ENCODE results near the gene FAM131A. TPM values are rescaled to one million over a fixed set of nuclear protein-coding genes. Genes with fewer than 3 reads are reported as not detected.

Gene FAM131A
- total RNA-seq, 4 donors from 2014 or later, result 7.4 to 20.2 (median 10.4) TPM

DNA sequence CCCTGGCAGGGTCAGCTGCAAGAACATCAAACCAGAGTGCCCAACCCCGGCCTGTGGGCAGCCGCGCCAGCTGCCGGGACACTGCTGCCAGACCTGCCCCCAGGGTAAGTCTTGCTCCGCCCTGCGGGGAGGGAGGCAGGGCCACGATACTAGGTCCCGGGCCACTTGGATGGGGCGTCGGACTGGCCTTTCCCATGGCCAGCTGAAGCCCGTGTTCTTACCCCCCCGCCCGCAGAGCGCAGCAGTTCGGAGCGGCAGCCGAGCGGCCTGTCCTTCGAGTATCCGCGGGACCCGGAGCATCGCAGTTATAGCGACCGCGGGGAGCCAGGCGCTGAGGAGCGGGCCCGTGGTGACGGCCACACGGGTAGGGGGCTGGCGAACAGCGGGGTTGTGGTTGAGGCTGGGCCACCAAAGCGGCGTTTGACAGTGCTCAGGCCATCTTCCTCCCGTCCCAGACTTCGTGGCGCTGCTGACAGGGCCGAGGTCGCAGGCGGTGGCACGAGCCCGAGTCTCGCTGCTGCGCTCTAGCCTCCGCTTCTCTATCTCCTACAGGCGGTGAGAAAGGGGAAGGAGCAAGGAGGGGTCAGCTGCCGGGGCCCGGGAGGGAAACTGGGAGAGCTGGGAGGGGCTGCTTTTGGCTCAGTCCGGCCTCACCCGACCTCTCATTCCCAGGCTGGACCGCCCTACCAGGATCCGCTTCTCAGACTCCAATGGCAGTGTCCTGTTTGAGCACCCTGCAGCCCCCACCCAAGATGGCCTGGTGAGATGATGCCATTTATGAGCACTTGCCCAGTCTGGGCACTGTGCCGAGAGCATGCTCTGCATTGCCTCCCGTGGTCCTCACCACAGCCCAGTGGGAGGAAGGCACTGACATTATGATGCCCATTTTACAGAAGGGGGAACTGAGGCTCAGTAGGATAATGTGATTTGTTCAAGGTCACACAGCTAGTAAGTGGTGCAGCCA is 44.1 kb downstream of the FAM131A start:
- H3K4me3 ChIP-seq, result peak overlapping the region; percentile 33 to 80 (median 46)
- H3K27ac ChIP-seq, result peak overlapping the region in 3 of 4 donors; percentile 9 to 44 (median 33)
- intact Hi-C loops (cut with DNase I), result no loop called here
- WGBS, 2 donors, result 43 to 100% methylated on average over 1 to 11 of the region's 55 CpGs
- H3K4me1 ChIP-seq, result peaks cover 11 to 34% (median 11%) of the 10 kb centered on the region in 3 donors
- no peak for DNase-seq
- no peaks in the 10 kb centered on the region for H3K9me3 ChIP-seq
- H3K36me3 ChIP-seq, result no peaks in the 10 kb centered on the region
- H3K27me3 ChIP-seq, result peaks cover 0 to 86% (median 4%) of the 10 kb centered on the region in 4 donors
- no peak for TF ChIP-seq POLR2A (IDR thresholded peaks at IDR 0.05)
- TF ChIP-seq, protein P1, sequence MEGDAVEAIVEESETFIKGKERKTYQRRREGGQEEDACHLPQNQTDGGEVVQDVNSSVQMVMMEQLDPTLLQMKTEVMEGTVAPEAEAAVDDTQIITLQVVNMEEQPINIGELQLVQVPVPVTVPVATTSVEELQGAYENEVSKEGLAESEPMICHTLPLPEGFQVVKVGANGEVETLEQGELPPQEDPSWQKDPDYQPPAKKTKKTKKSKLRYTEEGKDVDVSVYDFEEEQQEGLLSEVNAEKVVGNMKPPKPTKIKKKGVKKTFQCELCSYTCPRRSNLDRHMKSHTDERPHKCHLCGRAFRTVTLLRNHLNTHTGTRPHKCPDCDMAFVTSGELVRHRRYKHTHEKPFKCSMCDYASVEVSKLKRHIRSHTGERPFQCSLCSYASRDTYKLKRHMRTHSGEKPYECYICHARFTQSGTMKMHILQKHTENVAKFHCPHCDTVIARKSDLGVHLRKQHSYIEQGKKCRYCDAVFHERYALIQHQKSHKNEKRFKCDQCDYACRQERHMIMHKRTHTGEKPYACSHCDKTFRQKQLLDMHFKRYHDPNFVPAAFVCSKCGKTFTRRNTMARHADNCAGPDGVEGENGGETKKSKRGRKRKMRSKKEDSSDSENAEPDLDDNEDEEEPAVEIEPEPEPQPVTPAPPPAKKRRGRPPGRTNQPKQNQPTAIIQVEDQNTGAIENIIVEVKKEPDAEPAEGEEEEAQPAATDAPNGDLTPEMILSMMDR (IDR thresholded peaks at IDR 0.05), result no peak

GRCh38 chr3:184382326-184383032 is 45.1 kb downstream of the FAM131A start:
- DNase-seq, result no peak
- TF ChIP-seq, protein P1 (IDR thresholded peaks at IDR 0.05), result no peak
- TF ChIP-seq POLR2A (IDR thresholded peaks at IDR 0.05), result no peak
- no peak overlapping the region for H3K4me3 ChIP-seq
- no peaks in the 10 kb centered on the region for H3K9me3 ChIP-seq
- H3K4me1 ChIP-seq, result peaks cover 11 to 34% (median 11%) of the 10 kb centered on the region in 3 donors
- peaks cover 0 to 81% (median 4%) of the 10 kb centered on the region in 4 donors for H3K27me3 ChIP-seq
- intact Hi-C loops (cut with DNase I), result no loop called here
- H3K27ac ChIP-seq, result no peak overlapping the region
- H3K36me3 ChIP-seq, result no peaks in the 10 kb centered on the region
- WGBS, 2 donors, result 84 to 86% methylated on average over 10 of the region's 16 CpGs

DNA sequence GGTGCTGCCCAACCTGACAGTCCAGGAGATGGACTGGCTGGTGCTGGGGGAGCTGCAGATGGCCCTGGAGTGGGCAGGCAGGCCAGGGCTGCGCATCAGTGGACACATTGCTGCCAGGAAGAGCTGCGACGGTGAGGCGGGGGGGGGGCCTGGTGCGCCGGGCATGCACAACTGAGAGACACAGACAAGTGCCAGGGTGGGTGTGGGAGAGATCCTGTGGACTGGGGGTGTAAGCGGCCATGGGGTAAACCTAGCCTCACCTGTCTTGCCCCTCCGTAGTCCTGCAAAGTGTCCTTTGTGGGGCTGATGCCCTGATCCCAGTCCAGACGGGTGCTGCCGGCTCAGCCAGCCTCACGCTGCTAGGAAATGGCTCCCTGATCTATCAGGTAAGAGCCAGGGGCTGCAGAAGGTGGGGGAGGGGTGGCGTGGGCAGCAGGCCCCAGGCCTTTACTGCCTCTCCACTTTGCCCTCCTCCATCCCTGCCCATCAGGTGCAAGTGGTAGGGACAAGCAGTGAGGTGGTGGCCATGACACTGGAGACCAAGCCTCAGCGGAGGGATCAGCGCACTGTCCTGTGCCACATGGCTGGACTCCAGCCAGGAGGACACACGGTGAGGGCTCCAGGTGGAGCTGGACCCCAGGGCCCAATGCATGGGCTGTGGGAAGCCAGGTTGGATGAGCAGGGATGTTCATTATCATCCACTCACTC is 45.8 kb downstream of the FAM131A start:
- H3K9me3 ChIP-seq, result no peaks in the 10 kb centered on the region
- WGBS, 2 donors, result 84 to 93% methylated on average over 4 to 9 of the region's 15 CpGs
- no peak for DNase-seq
- intact Hi-C loops (cut with DNase I), result no loop called here
- peaks cover 0 to 74% (median 4%) of the 10 kb centered on the region in 4 donors for H3K27me3 ChIP-seq
- TF ChIP-seq POLR2A (IDR thresholded peaks at IDR 0.05), result no peak
- TF ChIP-seq, protein P1 (IDR thresholded peaks at IDR 0.05), result no peak
- peaks cover 11 to 34% (median 11%) of the 10 kb centered on the region in 3 donors for H3K4me1 ChIP-seq
- H3K27ac ChIP-seq, result no peak overlapping the region
- no peaks in the 10 kb centered on the region for H3K36me3 ChIP-seq
- H3K4me3 ChIP-seq, result no peak overlapping the region

GRCh38 chr3:184384342-184384741 is 46.9 kb downstream of the FAM131A start:
- peaks cover 11 to 23% (median 11%) of the 10 kb centered on the region in 3 donors for H3K4me1 ChIP-seq
- 72 to 84% methylated on average over 6 of the region's 9 CpGs for WGBS, 2 donors
- no peak for TF ChIP-seq POLR2A (IDR thresholded peaks at IDR 0.05)
- TF ChIP-seq, protein P1 (IDR thresholded peaks at IDR 0.05), result no peak
- intact Hi-C loops (cut with DNase I), result no loop called here
- H3K4me3 ChIP-seq, result no peak overlapping the region
- DNase-seq, result no peak
- no peaks in the 10 kb centered on the region for H3K9me3 ChIP-seq
- no peaks in the 10 kb centered on the region for H3K36me3 ChIP-seq
- H3K27ac ChIP-seq, result no peak overlapping the region
- H3K27me3 ChIP-seq, result peaks cover 0 to 67% (median 2%) of the 10 kb centered on the region in 4 donors
